A549 treated with GW870086 at 1 μM for 4 hours (cell line): ENCODE data around the gene PPP1R37. TPM values are rescaled to one million over a fixed set of nuclear protein-coding genes. Genes with fewer than 3 reads are reported as not detected.

ENCODE experiments used
- total RNA-seq: library from RNA; stranded (reverse); fragments of 200-300 nt; extraction: Qiagen RNA extraction; gene quantifications from 5 replicates; pipeline ENCODE4 v1.2.3, GENCODE V29; 2022; ENCODE audit warnings: low read depth

The PPP1R37 gene, protein sequence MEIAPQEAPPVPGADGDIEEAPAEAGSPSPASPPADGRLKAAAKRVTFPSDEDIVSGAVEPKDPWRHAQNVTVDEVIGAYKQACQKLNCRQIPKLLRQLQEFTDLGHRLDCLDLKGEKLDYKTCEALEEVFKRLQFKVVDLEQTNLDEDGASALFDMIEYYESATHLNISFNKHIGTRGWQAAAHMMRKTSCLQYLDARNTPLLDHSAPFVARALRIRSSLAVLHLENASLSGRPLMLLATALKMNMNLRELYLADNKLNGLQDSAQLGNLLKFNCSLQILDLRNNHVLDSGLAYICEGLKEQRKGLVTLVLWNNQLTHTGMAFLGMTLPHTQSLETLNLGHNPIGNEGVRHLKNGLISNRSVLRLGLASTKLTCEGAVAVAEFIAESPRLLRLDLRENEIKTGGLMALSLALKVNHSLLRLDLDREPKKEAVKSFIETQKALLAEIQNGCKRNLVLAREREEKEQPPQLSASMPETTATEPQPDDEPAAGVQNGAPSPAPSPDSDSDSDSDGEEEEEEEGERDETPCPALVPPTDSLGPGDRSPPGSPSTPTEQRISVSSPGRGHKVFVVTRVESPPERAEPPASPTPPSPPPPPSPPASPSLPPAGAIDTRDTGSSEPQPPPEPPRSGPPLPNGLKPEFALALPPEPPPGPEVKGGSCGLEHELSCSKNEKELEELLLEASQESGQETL
- 23.0 to 34.7 TPM (median 34.0 TPM) in 5 replicates for total RNA-seq

DNA sequence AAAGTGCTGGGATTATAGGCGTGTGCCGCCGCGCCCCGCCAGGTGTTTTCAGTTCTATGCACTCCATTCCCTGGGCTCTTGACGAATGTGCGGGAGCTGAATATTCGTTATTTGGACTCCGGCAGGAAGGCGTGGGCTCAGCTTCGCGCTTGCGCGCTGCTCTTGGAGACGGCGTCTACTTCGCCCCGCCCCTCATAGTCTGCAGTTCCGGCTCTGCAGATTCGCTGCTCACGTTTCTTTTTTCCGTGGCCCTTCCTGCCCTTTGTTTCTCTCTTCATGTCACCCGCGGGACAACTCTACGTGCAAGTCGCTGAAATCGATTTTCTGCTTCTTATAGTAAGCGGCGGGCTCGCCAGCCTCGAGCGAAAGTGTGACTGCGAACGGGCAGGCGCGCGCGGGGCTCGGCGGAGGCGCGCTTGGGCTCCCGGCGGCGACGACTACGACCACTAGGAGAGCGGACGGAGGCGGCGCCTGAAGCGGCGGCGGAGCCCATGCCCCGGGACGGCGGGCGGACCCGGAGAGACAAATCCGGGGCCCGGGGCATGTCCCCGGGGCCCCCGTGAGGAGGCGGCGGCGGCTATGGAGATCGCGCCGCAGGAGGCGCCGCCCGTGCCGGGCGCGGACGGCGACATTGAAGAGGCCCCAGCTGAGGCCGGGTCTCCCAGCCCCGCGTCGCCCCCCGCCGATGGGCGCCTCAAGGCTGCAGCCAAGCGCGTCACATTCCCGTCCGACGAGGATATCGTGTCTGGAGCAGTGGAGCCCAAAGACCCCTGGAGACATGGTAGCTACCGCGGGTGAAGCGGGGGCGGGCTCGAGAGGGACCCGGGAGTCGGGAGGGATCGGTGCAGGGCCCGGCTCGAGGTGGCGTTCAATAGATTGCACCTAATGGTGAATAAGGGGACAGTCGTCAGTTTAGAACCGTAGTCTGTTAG lies at the start of gene PPP1R37:
Gene PPP1R37 (plus strand): TSS at position 433 of the 932 bp plus-strand sequence. CDS start 147 bp downstream, at position 580.

GRCh38 chr19:45076029-45076850 lies 16.7 kb upstream of the PPP1R37 start, which contains the start of gene ZNF296:
Gene ZNF296 (minus strand): TSS chr19:45076478. CDS start chr19:45076373, 105 bp downstream.

DNA sequence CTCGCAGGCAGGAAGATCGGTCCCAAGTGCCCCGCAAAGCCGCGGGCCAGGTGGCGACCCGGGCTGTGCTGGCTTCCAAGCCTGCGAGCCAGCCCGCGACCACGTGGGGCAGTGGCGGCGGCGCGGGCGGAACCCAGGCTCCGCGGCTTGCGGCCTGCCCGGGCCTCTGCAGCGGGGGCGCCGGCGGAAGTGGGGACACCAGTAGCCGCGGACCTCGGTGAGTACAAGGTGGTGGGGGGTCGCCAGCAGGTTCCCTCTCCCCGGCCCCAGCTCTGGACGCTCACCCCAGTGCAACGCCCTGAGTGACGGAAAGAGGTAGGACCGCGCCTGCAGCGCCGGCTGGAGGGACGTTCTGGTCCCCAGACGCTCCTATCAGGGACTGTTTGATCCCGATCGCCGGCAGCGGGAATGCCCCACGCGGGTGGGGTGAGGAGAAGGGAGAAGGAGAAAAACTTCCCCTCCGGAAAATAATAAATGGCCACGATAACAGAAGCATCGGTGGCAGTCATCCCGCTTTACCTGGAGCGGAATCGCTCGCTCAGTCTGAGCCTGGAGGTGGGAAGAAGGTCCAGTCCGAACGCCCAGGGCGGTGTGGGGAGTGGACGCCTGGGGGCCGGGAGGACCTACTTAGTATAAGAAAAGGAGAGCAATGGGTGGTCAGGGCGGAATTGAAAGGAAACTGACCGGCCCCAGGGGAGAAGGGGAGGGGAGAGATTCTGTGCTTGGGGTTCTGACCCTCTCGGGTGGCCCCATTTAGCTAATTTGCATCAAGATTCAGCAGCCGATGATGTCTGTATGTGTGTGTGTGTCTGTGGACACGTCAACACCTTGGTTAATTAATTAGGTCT lies 13.7 kb upstream of the PPP1R37 start, which contains the start of gene GEMIN7:
Gene GEMIN7 (plus strand): TSS at position 198 of the 848 bp plus-strand sequence. CDS start 10,855 bp downstream, outside the sequence.

DNA sequence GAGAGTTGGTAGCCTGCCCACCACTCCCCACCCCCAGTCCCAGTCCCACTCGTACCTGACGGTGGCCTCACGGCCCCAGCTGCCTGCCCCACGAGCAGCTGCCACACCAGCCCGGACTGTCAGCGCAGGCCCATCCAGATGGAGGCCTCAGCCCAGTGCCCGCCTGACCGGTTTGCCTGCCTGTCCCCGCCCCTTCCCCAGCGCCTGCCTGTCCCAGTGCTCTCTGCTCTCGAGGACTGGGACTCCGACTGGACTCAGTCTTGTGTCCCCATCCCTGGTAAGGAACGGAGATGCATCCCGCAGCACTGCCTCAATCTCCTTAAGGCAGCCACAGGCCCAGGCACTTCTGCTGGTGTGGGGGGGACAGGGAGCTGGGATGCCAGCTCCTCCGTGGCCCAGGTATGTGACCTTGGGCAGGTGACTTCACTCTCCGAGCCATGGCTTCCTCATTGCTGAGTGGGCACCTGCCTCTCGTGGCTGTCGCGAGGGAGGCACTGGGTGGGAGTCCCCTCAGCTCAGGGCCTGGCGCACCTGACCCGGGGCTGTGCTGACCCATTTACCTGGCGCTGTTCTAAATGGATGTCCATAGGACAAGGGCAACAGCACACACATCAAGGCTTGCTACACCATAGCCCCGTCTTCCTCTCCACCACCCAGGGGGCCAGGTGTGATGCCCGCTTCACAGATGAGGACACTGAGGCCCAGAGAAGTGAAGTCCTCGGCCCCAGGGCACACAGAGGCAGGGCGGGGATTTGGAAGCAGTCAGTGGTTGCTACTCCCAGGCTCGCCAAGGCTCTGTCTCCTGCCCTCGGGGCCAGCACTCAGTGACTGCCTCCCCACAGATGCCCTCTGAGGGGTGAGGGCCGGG lies 68.1 kb downstream of the PPP1R37 start, which contains the start of gene NKPD1:
Gene NKPD1 (minus strand): TSS at position 113 of the 868 bp plus-strand sequence. CDS start 832 bp downstream, outside the sequence.

GRCh38 chr19:45177817-45178261 lies 84.9 kb downstream of the PPP1R37 start, which contains the start of gene TRAPPC6A:
Gene TRAPPC6A (minus strand): TSS chr19:45178237. CDS start chr19:45178218, 19 bp downstream.

DNA sequence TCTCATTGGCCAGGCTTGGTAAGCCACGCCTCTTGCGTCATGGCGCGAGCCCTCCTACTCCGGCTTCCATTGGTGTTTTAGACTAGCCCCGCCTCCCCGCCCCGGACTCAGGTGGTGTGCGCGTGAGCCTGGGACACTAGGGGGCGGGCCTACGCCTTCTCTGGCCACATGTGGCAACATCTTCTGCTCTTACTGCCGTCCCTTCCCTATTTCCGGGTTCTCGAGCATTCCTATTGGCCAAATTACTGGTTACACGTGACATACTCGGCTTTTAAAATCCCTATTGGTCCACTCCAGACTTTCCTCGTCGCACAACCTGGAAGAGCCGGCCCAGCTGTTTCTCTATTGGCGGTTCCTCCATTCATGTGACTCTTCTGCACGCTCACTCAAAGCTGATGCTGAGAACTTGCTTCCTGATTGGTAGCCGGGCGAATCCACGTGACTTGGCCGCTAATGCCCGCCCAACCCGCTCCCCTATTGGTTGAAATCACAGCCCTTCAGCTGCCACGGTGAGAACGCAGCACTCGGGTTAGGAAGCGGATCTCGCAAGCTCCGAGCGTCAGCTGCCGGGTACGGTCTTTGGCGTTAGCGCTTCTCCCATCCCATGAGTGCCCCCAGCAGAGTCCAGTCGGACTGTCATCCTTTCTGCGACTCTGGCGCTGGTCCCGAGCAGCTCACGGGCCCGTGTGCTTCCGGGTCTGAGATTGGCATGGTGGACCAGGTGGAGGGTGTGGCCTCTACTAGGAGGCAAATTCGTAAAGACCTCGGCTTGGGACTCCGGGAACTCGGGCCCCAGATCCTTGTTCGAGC lies 85.5 kb downstream of the PPP1R37 start, which contains the start of gene BLOC1S3:
Gene BLOC1S3 (plus strand): TSS at position 523 of the 810 bp plus-strand sequence. CDS start 513 bp downstream, outside the sequence.

Other genes with a start within 250 kb of the PPP1R37 start
- 66.5 to 83.2 TPM (median 79.6 TPM) in 5 replicates for gene NECTIN2, start 246.9 kb upstream of the PPP1R37 start, total RNA-seq
- 187 to 262 TPM (median 238 TPM) in 5 replicates for gene TOMM40, start 201.9 kb upstream of the PPP1R37 start, total RNA-seq
- gene APOE, start 187.4 kb upstream of the PPP1R37 start, total RNA-seq, result 13.6 to 18.6 TPM (median 13.8 TPM) in 5 replicates
- gene APOC1, start 178.6 kb upstream of the PPP1R37 start, total RNA-seq, result 111 to 136 TPM (median 124 TPM) in 5 replicates
- not detected in 5 replicates for gene APOC4, start 150.9 kb upstream of the PPP1R37 start, total RNA-seq
- gene APOC2, start 147.1 kb upstream of the PPP1R37 start, total RNA-seq, result 0.24 TPM in 1 of 5 replicates, not detected in the others
- gene CLPTM1, start 137.8 kb upstream of the PPP1R37 start, total RNA-seq, result 130 to 177 TPM (median 172 TPM) in 5 replicates
- gene RELB, start 91.7 kb upstream of the PPP1R37 start, total RNA-seq, result 20.7 to 43.3 TPM (median 37.9 TPM) in 5 replicates
- gene CLASRP, start 54.1 kb upstream of the PPP1R37 start, total RNA-seq, result 55.4 to 67.9 TPM (median 63.9 TPM) in 5 replicates
- 8.9 to 14.9 TPM (median 12.3 TPM) in 5 replicates for gene ZNF296, start 16.7 kb upstream of the PPP1R37 start, total RNA-seq
- gene GEMIN7, start 13.9 kb upstream of the PPP1R37 start, total RNA-seq, result 90.6 to 105 TPM (median 94.4 TPM) in 5 replicates
- gene NKPD1, start 67.8 kb downstream of the PPP1R37 start, total RNA-seq, result 0.17 to 0.34 TPM (median 0.28 TPM) in 5 replicates
- gene TRAPPC6A, start 85.1 kb downstream of the PPP1R37 start, total RNA-seq, result 39.1 to 47.2 TPM (median 42.7 TPM) in 5 replicates
- gene BLOC1S3, start 85.6 kb downstream of the PPP1R37 start, total RNA-seq, result 14.5 to 19.8 TPM (median 17.6 TPM) in 5 replicates
- 1.2 to 2.3 TPM (median 1.7 TPM) in 5 replicates for gene EXOC3L2, start 152.2 kb downstream of the PPP1R37 start, total RNA-seq
- gene MARK4, start 158.1 kb downstream of the PPP1R37 start, total RNA-seq, result 6.5 to 9.8 TPM (median 7.1 TPM) in 5 replicates
- 0.10 TPM in 1 of 5 replicates, not detected in the others for gene CKM, start 229.7 kb downstream of the PPP1R37 start, total RNA-seq
- 0.41 to 0.78 TPM (median 0.65 TPM) in 5 replicates for gene KLC3, start 247.6 kb downstream of the PPP1R37 start, total RNA-seq